SK-N-MC (cell line): ENCODE data around the gene ACRV1.
A peak's percentile ranks its signal among the peaks of the same experiment; 100 is the strongest.

Source experiments
- DNase-seq: peaks from one replicate; pipeline ENCODE4 v3.0.0-alpha.2; 2011; ENCODE audit warnings: low read depth, low spot score
- H3K27ac ChIP-seq: fragments of 200-600 bp; sonication (generic); 2 replicates; pipeline ENCODE4 v1.5.1; 2016; ENCODE audit warnings: mixed run types
- H3K36me3 ChIP-seq: fragments of 200-600 bp; sonication (generic); 2 replicates; pipeline ENCODE4 v1.6.1; 2017; ENCODE audit warnings: antibody characterized with exemption, low read length, mixed read lengths; ENCODE audit not compliant: insufficient read depth
- H3K4me3 ChIP-seq: fragments of 200-600 bp; sonication (generic); 2 replicates; pipeline ENCODE4 v1.5.1; 2016
- H3K9ac ChIP-seq: fragments of 200-600 bp; sonication (generic); 2 replicates; pipeline ENCODE4 v1.8.0; 2017; ENCODE audit warnings: mixed run types, mixed read lengths; ENCODE audit not compliant: insufficient read length
- H3K9me3 ChIP-seq: fragments of 200-600 bp; sonication (generic); 2 replicates; pipeline ENCODE4 v1.6.1; 2017; ENCODE audit warnings: low read depth, mild to moderate bottlenecking, antibody characterized with exemption, low read length, moderate library complexity, mixed read lengths
- EZH2 ChIP-seq: fragments of 200-600 bp; sonication (generic); IDR thresholded peaks from one replicate; pipeline ENCODE4 v1.6.1; 2017; ENCODE audit warnings: antibody characterized with exemption
- FOXP2 ChIP-seq: optimal IDR thresholded peaks from 2 replicates; pipeline ENCODE3; 2011; ENCODE audit warnings: mild to moderate bottlenecking, moderate library complexity; ENCODE audit not compliant: insufficient read depth; ENCODE audit errors: extremely low read length, control extremely low read depth
- POLR2AphosphoS5 ChIP-seq: IDR thresholded peaks from 2 replicates; pipeline ENCODE4 v1.6.1; 2012; ENCODE audit warnings: mild to moderate bottlenecking, low read depth, low read length, borderline replicate concordance

ACRV1 gene

GRCh38 chr11:125627236-125627910 lies 53.3 kb downstream of the ACRV1 start:
- Histone ChIP-seq H3K9ac (peak overlapping the region; percentile 88), H3K4me3 (peak overlapping the region; percentile 96), H3K36me3 (peaks cover 43% of the 10 kb centered on the region), H3K27ac (no peak overlapping the region), H3K9me3 (no peaks in the 10 kb centered on the region)
- no peak for DNase-seq
- TF ChIP-seq EZH2, result no peak
- no peak for TF ChIP-seq FOXP2
- no peak for TF ChIP-seq POLR2AphosphoS5

- Histone ChIP-seq H3K4me3 (peak overlapping the region; percentile 96), H3K9ac (peak overlapping the region; percentile 88), H3K9me3 (no peaks in the 10 kb centered on the region), H3K27ac (peak overlapping the region; percentile 92), H3K36me3 (peaks cover 40% of the 10 kb centered on the region)
- peak; percentile 51 for DNase-seq
- TF ChIP-seq FOXP2, result no peak
- no peak for TF ChIP-seq POLR2AphosphoS5
- no peak for TF ChIP-seq EZH2
Measured at GRCh38 chr11:125626288-125626950, 54.2 kb downstream of the ACRV1 start.

GRCh38 chr11:125625630-125626287 lies 54.9 kb downstream of the ACRV1 start:
- Histone ChIP-seq H3K9me3 (no peaks in the 10 kb centered on the region), H3K36me3 (peaks cover 42% of the 10 kb centered on the region), H3K4me3 (peak overlapping the region; percentile 96), H3K9ac (peak overlapping the region; percentile 88), H3K27ac (peak overlapping the region; percentile 92)
- DNase-seq, result peak; percentile 67
- TF ChIP-seq EZH2 (no peak), POLR2AphosphoS5 (peak; percentile 86)

- Histone ChIP-seq H3K36me3 (peaks cover 45% of the 10 kb centered on the region), H3K9me3 (no peaks in the 10 kb centered on the region), H3K9ac (peak overlapping the region; percentile 88), H3K27ac (peak overlapping the region; percentile 92), H3K4me3 (peak overlapping the region; percentile 96)
- no peak for DNase-seq
- TF ChIP-seq FOXP2, result no peak
- TF ChIP-seq POLR2AphosphoS5, result no peak
- no peak for TF ChIP-seq EZH2
Measured at GRCh38 chr11:125625225-125625629, 55.4 kb downstream of the ACRV1 start.

- no peak for TF ChIP-seq EZH2
- no peak for TF ChIP-seq POLR2AphosphoS5
- no peak for TF ChIP-seq FOXP2
- peak within 1 kb of the TSS; percentile 96 for H3K4me3 ChIP-seq
- H3K36me3 ChIP-seq, result peaks cover 45% of the 10 kb centered on the region
- no peak for DNase-seq
- H3K9me3 ChIP-seq, result no peaks in the 10 kb centered on the region
- peak within 1 kb of the TSS; percentile 88 for H3K9ac ChIP-seq
- H3K27ac ChIP-seq, result peak within 1 kb of the TSS; percentile 92
Measured at GRCh38 chr11:125624756-125625213, 55.9 kb downstream of the ACRV1 start, which contains the start of gene CHEK1. TSS of gene CHEK1 (plus strand) at chr11:125625163. CDS start at chr11:125626769, 1,606 bp downstream.

GRCh38 chr11:125623064-125623463 lies 57.6 kb downstream of the ACRV1 start:
- no peaks in the 10 kb centered on the region for H3K9me3 ChIP-seq
- H3K4me3 ChIP-seq, result no peak overlapping the region
- H3K27ac ChIP-seq, result no peak overlapping the region
- TF ChIP-seq FOXP2, result no peak
- no peak for TF ChIP-seq POLR2AphosphoS5
- no peak for TF ChIP-seq EZH2
- no peak for DNase-seq
- H3K9ac ChIP-seq, result no peak overlapping the region
- H3K36me3 ChIP-seq, result peaks cover 52% of the 10 kb centered on the region

GRCh38 chr11:125621995-125622394 lies 58.7 kb downstream of the ACRV1 start:
- H3K4me3 ChIP-seq, result no peak overlapping the region
- H3K9ac ChIP-seq, result no peak overlapping the region
- no peak overlapping the region; the same call in 1 of the 2 replicates for H3K27ac ChIP-seq
- no peak for TF ChIP-seq EZH2
- no peak for TF ChIP-seq FOXP2
- no peak for TF ChIP-seq POLR2AphosphoS5
- peaks cover 53% of the 10 kb centered on the region for H3K36me3 ChIP-seq
- DNase-seq, result no peak
- H3K9me3 ChIP-seq, result no peaks in the 10 kb centered on the region
